Activated naive CD4-positive, alpha-beta T cell treated with anti-CD3 and anti-CD28 coated beads, Interleukin-2, amount 50 U/mL, for 24 hours (primary cell): ENCODE data around the gene TIGD1.

Experiments
- H3K27ac Mint-ChIP-seq: one replicate; pipeline ENCODE4 v1.8.0; 2021; ENCODE audit warnings: mild to moderate bottlenecking, mixed read lengths
- H3K27me3 Mint-ChIP-seq: one replicate; pipeline ENCODE4 v1.8.0; 2021; ENCODE audit warnings: mixed read lengths
- H3K36me3 Mint-ChIP-seq: one replicate; pipeline ENCODE4 v1.8.0; 2021; ENCODE audit warnings: mixed read lengths
- H3K4me1 Mint-ChIP-seq: one replicate; pipeline ENCODE4 v1.8.0; 2021; ENCODE audit warnings: mixed read lengths
- H3K4me3 Mint-ChIP-seq: one replicate; pipeline ENCODE4 v1.8.0; 2021; ENCODE audit warnings: mild to moderate bottlenecking, mixed read lengths
- H3K9me3 Mint-ChIP-seq: one replicate; pipeline ENCODE4 v1.8.0; 2021; ENCODE audit warnings: mixed read lengths

TIGD1 gene

GRCh38 chr2:232523402-232523681 is 27.0 kb downstream of the TIGD1 start:
- H3K27ac Mint-ChIP-seq: peak overlapping the region; percentile 43
- H3K36me3 Mint-ChIP-seq: no peaks in the 10 kb centered on the region
- H3K9me3 Mint-ChIP-seq: no peaks in the 10 kb centered on the region
- peaks cover 24% of the 10 kb centered on the region for H3K27me3 Mint-ChIP-seq
- peaks cover 19% of the 10 kb centered on the region for H3K4me1 Mint-ChIP-seq
- H3K4me3 Mint-ChIP-seq: peak overlapping the region; percentile 61

- no peaks in the 10 kb centered on the region for H3K36me3 Mint-ChIP-seq
- peaks cover 21% of the 10 kb centered on the region for H3K27me3 Mint-ChIP-seq
- H3K27ac Mint-ChIP-seq: peak overlapping the region; percentile 43
Measured at GRCh38 chr2:232522623-232523401, 27.5 kb downstream of the TIGD1 start.

DNA sequence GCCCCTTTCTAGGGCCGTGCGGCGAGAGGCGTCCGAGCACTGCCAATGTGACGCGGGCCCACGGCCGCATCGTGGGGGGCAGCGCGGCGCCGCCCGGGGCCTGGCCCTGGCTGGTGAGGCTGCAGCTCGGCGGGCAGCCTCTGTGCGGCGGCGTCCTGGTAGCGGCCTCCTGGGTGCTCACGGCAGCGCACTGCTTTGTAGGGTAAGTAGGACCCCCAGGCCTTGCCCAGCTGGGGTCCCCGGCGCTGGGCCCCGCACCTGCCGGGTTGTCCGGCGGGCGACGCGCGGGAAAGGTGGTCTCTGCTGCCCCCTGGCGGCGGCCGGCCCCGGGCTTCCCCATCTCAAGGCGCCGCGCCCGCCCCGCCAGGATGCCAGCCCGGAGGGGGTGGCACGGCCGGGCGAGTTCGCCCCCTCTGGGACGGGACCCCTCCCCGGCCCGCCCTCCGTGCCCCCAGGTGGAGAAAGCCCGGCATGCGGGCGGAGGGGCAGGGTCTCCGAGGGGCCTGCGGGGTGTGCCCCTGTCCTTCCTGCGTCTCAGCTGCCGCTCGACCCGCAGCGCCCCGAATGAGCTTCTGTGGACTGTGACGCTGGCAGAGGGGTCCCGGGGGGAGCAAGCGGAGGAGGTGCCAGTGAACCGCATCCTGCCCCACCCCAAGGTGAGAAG is 28.3 kb downstream of the TIGD1 start:
- Mint-ChIP-seq H3K9me3 (no peaks in the 10 kb centered on the region), H3K36me3 (no peaks in the 10 kb centered on the region), H3K27ac (no peak overlapping the region), H3K4me1 (peaks cover 13% of the 10 kb centered on the region), H3K27me3 (peaks cover 20% of the 10 kb centered on the region), H3K4me3 (no peak overlapping the region)

More at GRCh38 chr2:232522623-232523401, 27.5 kb downstream of the TIGD1 start:
- Mint-ChIP-seq H3K4me1 (peaks cover 14% of the 10 kb centered on the region), H3K9me3 (no peaks in the 10 kb centered on the region), H3K4me3 (peak overlapping the region; percentile 61)

DNA sequence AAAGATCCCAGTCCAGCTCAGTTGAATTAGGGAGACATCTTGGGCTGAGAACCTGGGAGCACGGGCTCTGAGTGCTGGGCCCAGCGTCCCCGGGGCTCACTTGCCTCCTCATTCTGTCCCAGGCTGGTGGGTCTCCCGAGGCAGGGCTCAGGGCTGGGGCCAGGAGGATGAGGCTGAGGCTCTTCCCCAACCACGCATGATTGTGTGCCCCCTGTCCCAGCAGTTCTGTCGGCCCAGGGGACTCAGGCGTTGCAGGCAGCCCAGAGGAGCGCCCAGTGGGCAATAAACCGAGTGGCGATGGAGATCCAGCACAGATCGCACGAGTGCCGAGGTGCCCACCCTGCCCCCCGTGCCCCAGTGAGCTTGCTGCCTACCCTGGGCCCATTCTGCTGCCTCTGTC is 29.3 kb downstream of the TIGD1 start:
- H3K4me3 Mint-ChIP-seq: no peak overlapping the region
- H3K27me3 Mint-ChIP-seq: peaks cover 20% of the 10 kb centered on the region
- no peak overlapping the region for H3K27ac Mint-ChIP-seq
- peaks cover 13% of the 10 kb centered on the region for H3K4me1 Mint-ChIP-seq
- H3K9me3 Mint-ChIP-seq: no peaks in the 10 kb centered on the region
- no peaks in the 10 kb centered on the region for H3K36me3 Mint-ChIP-seq

DNA sequence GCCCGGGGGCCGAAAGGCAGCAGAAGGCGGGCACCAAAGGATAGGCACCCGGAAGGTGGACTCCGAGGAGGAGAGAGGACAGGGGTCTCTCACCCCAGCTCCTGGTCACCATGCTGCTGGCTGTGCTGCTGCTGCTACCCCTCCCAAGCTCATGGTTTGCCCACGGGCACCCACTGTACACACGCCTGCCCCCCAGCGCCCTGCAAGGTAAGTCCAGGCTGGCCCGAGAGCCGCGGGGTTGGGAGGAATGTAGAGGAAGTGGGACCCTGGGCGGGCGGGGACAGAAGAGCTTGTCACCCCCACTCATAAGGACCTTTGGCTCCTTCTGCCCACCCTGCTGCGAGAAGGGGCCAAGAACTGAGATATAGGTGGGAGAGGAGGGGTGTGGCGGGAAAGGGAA is 29.9 kb downstream of the TIGD1 start:
- H3K36me3 Mint-ChIP-seq: no peaks in the 10 kb centered on the region
- no peak overlapping the region for H3K27ac Mint-ChIP-seq
- H3K4me3 Mint-ChIP-seq: no peak overlapping the region
- H3K4me1 Mint-ChIP-seq: peaks cover 13% of the 10 kb centered on the region
- H3K27me3 Mint-ChIP-seq: peaks cover 20% of the 10 kb centered on the region
- no peaks in the 10 kb centered on the region for H3K9me3 Mint-ChIP-seq

- Mint-ChIP-seq H3K9me3 (no peaks in the 10 kb centered on the region), H3K36me3 (no peaks in the 10 kb centered on the region), H3K27me3 (peaks cover 20% of the 10 kb centered on the region), H3K27ac (no peak within 1 kb of the TSS), H3K4me3 (no peak within 1 kb of the TSS), H3K4me1 (peaks cover 13% of the 10 kb centered on the region)
Measured at GRCh38 chr2:232519581-232520438, 30.5 kb downstream of the TIGD1 start, which contains the start of gene PRSS56. PRSS56 (plus strand) TSS chr2:232520388; CDS start chr2:232520599, 211 bp downstream.

- Mint-ChIP-seq H3K4me3 (no peak overlapping the region), H3K4me1 (peaks cover 10% of the 10 kb centered on the region)
Measured at GRCh38 chr2:232518844-232519243, 31.5 kb downstream of the TIGD1 start.

GRCh38 chr2:232516551-232516950 is 33.8 kb downstream of the TIGD1 start:
- Mint-ChIP-seq H3K9me3 (no peaks in the 10 kb centered on the region), H3K27ac (no peak overlapping the region), H3K4me3 (no peak overlapping the region), H3K27me3 (peaks cover 13% of the 10 kb centered on the region), H3K4me1 (peaks cover 3% of the 10 kb centered on the region), H3K36me3 (no peaks in the 10 kb centered on the region)

More at GRCh38 chr2:232518844-232519243, 31.5 kb downstream of the TIGD1 start:
- Mint-ChIP-seq H3K27me3 (peaks cover 14% of the 10 kb centered on the region), H3K27ac (no peak overlapping the region), H3K36me3 (no peaks in the 10 kb centered on the region), H3K9me3 (no peaks in the 10 kb centered on the region)

- Mint-ChIP-seq H3K27me3 (peaks cover 11% of the 10 kb centered on the region), H3K27ac (no peak overlapping the region), H3K4me1 (no peaks in the 10 kb centered on the region), H3K4me3 (no peak overlapping the region), H3K36me3 (no peaks in the 10 kb centered on the region), H3K9me3 (no peaks in the 10 kb centered on the region)
Measured at GRCh38 chr2:232515639-232516038, 34.7 kb downstream of the TIGD1 start.

- Mint-ChIP-seq H3K36me3 (no peaks in the 10 kb centered on the region), H3K4me1 (no peaks in the 10 kb centered on the region), H3K4me3 (no peak overlapping the region), H3K9me3 (no peaks in the 10 kb centered on the region), H3K27me3 (peaks cover 3% of the 10 kb centered on the region), H3K27ac (no peak overlapping the region)
Measured at GRCh38 chr2:232513353-232513752, 37.0 kb downstream of the TIGD1 start.

- Mint-ChIP-seq H3K36me3 (no peaks in the 10 kb centered on the region), H3K27me3 (peaks cover 3% of the 10 kb centered on the region), H3K27ac (no peak overlapping the region), H3K4me3 (no peak overlapping the region), H3K9me3 (no peaks in the 10 kb centered on the region), H3K4me1 (no peaks in the 10 kb centered on the region)
Measured at GRCh38 chr2:232512602-232513001, 37.8 kb downstream of the TIGD1 start.

DNA sequence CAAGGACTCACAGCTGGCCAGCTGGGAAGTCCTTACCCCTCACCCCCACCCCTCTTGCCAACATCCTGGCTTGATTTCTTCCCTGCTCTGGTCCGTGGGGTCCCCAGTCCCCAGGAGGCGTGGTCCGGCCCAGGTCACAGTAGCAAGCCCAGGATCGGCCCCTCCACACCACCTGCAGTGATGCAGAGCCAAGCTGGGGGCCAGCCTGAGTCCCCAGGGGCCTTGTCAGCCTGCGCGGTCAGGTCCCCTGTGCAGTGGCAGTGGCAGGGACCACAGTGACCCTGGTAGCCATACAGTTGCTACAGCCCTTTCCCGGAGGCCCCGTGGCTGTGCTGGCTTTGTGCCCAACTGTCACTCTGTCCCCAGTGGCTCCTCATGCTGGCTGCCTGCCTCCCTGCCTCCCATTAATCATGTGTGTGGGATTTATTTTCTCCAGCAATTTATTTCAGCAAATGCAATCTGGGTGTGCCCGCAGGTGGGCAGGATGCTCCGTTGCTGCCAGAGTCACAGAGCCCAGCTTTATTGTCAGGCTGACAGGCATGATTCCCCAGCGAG is 38.9 kb downstream of the TIGD1 start:
- no peaks in the 10 kb centered on the region for H3K36me3 Mint-ChIP-seq
- peaks cover 3% of the 10 kb centered on the region for H3K27me3 Mint-ChIP-seq
- no peak overlapping the region for H3K27ac Mint-ChIP-seq
- no peaks in the 10 kb centered on the region for H3K4me1 Mint-ChIP-seq
- no peak overlapping the region for H3K4me3 Mint-ChIP-seq
- no peaks in the 10 kb centered on the region for H3K9me3 Mint-ChIP-seq

DNA sequence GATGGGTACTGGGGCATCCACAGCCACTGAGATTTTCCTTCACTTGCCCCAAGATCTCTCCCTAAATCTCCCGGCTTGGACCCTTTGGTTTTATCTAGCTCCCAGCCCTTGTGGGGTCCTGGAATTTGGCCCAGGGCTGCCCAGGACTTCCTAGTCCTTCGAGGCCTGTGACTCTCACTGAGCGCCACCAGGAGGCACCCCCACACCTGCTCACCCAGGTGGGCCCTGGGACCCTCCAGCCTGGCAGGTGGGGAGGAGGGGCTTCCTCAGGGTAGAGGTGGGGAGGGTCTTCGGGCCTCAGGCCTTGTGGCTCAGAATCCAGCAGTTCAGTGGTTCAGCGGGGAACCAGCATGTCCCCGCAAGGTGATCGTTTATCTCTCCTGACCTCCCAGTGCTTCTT is 42.1 kb downstream of the TIGD1 start:
- H3K4me3 Mint-ChIP-seq: no peak overlapping the region
- H3K4me1 Mint-ChIP-seq: peaks cover 4% of the 10 kb centered on the region
- no peaks in the 10 kb centered on the region for H3K9me3 Mint-ChIP-seq
- no peak overlapping the region for H3K27ac Mint-ChIP-seq
- H3K27me3 Mint-ChIP-seq: peaks cover 10% of the 10 kb centered on the region
- H3K36me3 Mint-ChIP-seq: no peaks in the 10 kb centered on the region

GRCh38 chr2:232506709-232507108 is 43.6 kb downstream of the TIGD1 start:
- Mint-ChIP-seq H3K27ac (no peak overlapping the region), H3K36me3 (no peaks in the 10 kb centered on the region), H3K4me1 (peaks cover 4% of the 10 kb centered on the region), H3K9me3 (no peaks in the 10 kb centered on the region), H3K4me3 (no peak overlapping the region), H3K27me3 (peaks cover 11% of the 10 kb centered on the region)

- Mint-ChIP-seq H3K27me3 (peaks cover 11% of the 10 kb centered on the region), H3K9me3 (no peaks in the 10 kb centered on the region), H3K36me3 (no peaks in the 10 kb centered on the region), H3K27ac (no peak overlapping the region), H3K4me1 (peaks cover 4% of the 10 kb centered on the region), H3K4me3 (no peak overlapping the region)
Measured at GRCh38 chr2:232505856-232506255, 44.5 kb downstream of the TIGD1 start.
